NK-92 (cell line): Measurements from ENCODE around the gene CLIC6.

Experiments used
- DNase-seq: peaks from one replicate; lab custom pipeline; 2025; ENCODE audit not compliant: unreplicated experiment; lab: John Stamatoyannopoulos, UW

Gene CLIC6

DNA sequence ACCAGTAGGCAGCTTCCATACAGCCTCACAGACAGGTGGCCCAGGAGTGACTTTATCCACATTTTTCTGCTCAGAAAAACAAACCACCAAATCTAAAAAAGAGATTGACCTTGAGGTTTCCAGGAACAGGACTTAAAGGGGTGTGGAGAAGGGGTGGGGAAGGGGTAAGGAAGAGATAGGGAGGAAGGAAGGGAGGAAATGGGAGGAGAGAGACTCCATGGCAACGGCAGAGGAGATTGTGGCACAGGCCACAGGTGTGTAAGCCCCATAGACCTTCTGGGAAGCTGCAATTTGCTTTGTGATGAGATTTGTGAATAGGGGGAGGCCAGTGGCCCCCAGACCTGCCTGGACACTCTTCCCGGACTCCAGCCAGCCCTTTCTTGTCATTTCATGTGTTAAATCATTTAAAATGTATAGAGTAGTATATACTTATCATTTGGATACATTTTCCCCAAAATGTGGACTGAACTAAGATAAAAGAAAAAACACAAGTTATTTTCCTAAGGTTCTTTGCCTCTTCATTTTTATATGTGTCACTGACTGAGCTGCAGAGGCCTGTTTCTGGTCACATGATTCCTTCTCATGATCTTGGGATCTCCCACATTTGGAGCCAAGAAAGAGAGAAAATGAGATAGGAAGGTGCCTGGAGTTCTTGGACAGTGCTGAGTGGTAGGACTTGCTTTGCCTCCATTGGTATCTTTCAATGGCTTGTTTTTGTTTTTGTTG, 55.5 kb downstream of the CLIC6 start:
- DNase-seq: no peak

DNA sequence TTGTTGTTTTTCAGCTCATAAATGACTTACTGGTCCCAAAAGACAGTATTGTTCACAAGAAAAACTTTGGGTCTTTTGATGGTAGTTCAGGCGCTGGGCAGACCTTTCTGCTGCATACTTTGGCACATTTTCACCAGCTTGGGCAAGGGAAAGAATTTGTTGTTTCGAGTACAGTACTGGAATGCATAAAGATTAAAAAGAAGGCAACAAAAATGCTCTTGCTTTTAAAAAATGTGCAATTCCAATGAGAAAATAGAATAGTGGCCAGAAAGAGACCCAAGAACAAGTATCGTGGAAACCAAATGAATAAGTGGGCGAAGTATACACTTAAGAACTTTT, 56.0 kb downstream of the CLIC6 start:
- no peak for DNase-seq

DNA sequence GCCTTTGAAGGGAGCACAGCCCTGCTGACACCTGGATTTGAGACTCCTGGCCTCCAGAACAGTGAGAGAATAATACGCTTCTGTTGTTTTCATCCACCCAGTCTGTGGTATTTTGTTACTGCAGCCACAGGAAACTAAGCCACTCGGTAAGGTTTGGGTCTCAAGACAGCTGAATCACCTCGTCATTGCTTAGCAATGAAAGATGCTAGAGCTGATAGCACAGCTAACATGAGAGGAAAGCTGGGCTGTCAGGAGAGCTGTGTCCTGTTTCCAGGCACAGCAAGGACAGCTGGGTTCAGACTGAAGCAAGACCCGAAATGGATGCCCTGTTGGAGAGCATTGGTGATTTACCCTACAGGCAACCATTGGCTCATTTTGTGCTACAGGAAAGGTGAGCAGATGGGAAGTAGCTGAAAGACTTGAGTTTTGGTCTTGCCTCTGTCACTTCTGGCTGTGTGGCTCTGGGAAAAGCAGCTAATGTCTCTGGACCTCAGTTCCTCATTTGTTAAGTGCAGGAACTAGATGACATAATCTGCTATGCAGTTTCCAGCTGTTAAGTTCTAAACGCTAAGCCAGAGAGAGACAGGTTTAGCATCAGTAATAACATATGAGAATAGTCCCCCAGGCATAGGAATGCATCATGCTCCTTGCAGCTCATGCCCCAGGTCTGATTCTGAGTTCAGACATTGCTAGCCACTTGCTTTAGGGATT, 58.0 kb downstream of the CLIC6 start:
- no peak for DNase-seq

DNA sequence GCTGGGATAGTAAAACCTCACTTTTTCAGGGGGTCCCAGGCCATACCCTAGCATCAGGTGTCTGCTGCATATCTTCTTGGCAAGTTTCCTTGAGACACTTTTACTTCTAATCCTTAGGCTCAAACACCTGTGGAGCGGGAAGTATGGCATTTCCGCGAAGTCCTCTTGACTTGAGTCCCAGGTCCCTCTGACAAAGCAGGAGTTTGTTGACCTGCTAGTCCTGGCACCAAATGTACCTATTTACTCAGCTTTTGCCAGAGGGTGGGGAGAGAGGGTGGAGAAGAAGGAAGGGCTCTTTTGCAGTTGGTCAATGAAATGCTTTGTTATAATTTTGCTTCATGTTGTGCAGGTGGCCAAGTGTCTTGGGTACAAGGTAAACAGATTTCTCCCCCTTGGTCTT, 59.7 kb downstream of the CLIC6 start:
- DNase-seq: no peak

DNA sequence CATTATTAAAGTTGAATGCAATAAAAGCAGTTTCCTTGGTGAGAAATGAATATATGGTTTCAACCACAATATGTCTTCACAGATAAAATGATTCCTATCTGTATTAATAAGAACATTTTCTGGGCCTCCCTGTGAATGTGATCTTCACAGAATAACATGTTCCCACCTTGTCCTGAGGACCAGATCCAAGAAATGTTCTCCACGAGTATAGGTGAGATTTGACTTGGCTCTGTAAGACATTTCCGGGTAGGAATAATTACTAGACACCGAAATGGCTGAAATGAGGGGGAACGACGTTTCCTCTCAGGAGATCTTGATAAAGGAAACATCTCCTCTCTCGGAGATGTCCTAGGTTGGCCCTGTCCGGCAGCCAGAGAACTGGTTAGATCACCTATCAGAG, 61.4 kb downstream of the CLIC6 start:
- DNase-seq: no peak

DNA sequence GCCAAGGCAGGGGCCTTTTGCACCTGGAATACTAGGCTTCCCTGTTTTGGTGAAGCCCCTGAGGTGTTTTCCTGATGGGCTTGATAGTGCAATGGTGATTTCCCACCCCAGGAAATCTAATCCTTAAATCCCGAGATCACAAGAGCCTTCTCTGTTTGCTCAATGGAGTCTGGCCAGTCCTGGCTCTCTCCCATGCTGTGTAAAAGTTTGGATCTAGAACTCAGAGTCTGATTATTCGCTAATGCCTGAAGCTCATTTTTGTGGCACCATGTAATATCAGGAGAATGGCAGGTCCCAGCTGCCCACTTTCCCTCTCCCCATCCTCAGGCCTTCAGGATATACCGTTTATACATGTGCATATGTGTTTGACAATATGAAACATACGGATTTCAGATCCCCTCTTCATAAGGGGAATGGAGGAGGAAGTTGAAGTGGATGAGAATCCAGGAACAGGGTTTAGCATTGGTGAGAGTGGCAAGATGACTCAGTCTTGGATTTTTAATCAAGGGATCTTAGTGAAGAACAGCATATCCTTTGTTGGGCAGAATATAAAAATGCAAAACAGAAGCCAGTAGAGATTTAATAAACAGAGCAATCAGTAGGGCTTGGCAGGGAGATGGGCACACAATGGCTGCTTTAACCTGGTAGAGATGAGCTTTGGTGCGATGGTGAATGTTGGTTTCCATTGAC, 62.1 kb downstream of the CLIC6 start:
- no peak for DNase-seq

DNA sequence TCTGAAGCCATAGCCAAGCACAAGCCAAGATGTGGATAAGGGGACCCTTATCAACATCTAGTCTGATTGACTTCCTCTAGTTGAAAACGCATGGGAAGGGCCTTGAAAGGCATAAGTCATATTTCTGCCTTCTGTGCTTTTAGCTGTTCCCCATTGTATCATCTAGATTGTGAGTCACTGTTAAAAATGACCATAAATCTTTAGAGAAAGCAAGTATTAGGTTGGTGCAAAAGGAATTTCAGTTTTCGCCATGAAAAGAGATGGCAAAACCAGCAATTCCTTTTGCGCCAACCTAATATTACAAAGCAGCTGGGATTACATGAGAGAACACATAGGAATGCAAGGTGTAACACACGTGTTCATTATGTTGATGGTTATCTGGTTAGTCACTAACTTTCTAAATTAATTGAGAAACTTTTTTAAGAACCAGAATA, 63.6 kb downstream of the CLIC6 start:
- DNase-seq: no peak

DNA sequence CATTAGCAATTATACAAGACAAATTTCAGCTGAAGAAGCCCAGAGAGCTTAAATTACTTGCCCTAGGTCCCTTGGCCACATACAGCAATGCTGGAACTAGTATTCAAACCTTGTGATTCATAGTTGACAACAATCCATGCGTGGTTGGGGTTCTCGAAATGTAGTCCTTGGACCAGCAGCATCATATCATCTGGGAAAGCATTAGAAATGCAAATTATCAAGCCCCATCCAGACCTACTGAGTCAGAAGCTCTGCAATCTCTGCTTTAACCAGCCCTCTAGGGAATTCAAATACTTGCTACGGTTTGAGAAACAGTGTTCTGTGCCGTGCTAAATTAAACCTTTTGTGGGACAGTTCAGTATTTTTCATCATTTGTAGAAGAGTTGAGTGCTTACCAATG, 65.1 kb downstream of the CLIC6 start:
- no peak for DNase-seq

DNA sequence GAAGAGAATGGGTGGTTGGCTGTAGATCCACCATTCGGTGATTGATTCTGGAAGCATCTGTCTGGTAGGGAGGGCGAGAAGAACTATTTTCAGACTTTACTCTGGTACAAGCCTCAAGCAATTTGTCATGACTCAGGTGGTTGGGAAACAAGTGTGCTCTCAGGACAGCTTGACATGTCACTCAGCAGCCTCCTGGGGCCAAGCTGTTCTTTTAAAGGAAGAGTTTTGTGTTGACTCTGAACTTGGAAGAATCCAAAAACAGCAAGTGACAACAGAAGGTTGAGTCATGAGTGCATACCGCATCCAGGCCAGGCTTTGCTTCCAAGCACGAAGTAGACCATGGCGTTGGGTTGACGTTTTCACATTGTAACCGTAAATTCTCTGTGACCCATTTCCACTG, 65.9 kb downstream of the CLIC6 start:
- DNase-seq: no peak

DNA sequence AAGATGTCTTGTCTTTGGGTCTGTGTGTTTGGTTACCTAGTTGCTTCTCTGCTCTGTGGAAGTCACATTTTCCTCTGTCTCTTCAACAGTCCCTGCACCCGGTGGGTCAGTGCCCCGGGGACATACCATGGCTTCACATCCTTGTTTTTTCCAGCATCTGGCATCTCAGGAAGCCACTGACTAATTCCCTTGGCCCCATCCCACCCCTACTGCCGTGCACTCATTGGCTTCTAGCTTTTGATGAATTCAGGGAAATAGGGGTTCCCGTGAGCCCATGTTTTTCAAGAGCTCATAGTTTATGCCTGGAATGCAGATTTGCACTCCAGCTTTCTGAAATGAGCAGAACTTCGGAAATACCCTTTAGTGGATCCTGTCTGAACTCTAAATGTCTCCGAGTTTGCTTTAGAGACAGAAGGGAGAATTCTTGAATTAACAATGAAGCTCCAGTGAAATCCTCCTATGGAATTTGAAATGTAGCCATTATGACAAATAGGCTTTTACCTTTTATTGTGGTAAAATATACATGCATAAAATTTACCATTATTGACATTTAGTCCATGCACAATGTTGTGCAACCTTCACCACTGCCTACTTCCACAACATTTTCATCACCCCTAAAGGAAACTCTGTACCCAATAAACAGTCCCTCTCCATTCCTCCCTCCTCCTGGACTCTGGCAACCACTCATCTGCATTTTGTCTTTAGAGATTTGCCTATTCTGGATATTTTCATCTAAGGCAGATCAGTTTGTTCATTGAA, 67.5 kb downstream of the CLIC6 start:
- no peak for DNase-seq

DNA sequence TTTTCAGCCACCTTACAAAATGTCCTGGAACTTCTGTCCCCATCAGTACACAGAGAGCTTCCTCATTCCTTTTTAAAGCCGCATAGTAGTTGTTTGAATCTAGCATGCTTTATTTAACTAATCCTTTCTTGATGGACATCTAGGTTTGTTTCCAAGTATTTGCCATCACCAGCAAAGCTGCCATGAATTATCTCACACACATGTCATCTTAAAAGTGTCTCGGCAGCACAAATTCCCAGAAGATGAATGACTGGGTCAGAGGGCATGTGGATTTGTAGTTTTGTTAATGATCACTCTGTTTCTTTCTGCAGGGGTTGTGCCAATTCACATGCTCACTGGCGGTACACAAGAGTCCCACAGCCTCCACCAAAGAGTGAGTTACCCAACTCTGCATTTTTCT, 68.3 kb downstream of the CLIC6 start:
- DNase-seq: no peak

DNA sequence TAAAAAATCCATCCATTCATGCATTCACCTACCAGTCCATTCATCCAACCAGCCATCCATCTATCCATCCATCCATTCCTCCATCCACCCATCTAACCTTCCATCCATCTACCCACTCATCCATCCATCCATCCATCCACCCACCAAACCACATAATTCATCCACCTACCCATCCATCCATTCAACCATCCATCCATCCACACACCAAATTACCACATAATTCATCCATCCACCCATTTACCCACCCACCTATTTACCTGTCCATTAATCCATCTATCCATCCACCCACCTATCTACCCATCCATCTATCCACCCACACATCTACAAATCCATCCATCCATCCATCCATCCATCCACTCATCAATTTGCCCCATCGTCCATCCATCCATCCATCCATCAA, 71.4 kb downstream of the CLIC6 start:
- DNase-seq: no peak

DNA sequence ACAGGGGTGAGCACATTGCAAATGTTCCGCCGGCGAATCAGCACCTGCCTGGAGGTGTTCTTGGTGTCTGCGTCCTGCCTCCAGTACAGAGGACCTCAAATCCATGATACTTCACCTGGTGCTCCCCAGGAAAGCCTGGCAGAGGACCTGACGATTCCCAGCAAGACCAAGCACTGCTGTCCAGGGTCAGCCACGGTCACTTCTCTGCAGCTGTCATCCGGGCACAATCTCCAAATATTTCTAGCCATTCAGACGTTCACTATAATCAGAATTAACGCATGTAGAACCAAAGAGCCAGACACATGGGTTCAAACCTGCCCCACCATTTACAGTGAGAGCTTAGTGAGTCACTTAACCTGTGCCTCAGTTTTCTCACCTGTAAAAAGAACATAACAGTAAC, 74.5 kb downstream of the CLIC6 start:
- no peak for DNase-seq

DNA sequence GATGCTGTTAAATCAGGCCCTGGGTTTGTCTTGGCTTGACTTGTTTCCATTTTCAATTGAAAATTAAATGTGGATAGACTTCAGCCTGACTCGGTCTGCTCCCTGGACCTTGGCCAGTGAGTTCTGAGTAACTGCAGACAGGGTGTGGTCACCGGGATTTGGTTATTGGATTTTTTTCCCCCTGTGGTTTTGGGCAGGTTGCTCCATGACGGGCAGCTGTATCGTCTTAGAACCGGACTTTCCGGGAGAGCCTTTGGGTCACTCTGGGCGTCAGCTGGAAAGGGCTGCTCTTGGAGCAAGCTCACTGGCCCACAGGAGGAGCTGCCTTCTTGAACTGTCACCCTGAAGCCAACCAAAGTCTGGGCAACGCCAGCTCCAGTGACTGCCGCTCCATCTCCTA, 75.0 kb downstream of the CLIC6 start:
- no peak for DNase-seq

DNA sequence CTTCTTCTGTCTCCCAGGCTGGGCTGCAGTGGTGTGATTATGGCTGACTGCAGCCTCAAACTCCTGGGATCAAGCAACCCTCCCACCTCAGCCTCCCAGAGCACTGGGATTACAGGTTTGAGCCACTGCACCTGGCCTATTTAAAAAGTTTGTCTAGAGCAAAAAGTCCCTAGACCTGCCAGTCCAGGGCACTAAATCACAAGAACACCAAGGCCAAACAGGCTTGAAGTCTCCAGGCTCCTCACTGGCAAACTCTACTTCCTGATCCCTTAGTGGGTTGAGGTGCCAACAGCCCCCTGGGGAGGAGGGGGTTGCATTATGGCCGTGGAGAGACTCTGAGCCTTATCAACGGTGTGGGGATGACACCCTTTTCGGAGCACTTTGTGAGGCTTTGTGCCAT, 76.0 kb downstream of the CLIC6 start:
- no peak for DNase-seq

DNA sequence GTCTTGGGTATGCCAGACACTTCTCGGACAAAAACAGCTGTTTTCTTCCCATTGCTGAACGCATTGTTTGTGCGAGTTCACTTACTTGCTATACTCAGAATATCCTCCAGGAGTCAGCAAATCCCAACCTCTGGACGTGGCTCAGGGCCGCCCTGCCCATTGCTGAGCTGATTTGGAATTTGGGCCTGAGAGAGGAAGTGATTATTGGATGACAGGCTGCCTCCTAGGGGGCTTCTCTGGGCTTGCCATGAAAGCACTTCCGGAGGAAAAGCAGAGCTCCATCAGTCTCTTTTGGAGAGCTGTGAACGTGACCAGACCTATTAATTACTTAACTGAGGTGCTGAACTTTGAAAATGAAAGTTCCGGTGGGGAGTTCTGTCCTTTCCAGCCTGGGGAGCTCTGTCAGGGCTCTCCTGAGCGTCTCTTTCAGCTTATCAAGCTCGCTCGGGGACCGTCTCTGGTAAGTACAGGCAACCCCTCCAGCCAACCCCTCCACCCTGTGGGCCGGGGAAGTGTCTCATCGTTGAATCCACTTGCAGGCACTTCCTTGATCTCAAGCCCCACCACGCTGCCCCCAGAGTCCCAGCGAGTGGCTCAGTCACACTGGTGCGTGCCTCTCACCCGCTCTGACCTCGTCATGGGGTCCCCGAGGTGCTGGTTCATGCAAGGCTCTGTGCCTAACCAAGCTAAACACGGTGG, 76.9 kb downstream of the CLIC6 start:
- DNase-seq: no peak

DNA sequence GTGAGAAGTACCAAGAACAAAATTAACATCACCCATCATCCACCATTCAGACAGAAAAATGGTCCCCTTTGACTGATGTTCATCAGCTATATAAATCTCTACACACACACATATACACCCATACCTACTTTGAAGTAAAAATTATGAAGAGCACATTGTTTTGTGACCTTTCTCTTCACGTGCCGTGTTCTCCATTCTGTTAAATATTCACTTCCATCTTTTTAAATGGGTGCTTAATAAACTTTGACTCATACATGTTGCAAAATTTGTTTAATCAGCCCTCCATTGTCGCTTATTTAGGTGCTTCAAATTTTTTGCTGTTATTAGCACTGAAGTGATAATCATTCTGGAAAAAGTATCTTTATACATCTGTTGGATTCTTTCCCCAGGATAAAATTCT, 80.1 kb downstream of the CLIC6 start:
- DNase-seq: no peak

DNA sequence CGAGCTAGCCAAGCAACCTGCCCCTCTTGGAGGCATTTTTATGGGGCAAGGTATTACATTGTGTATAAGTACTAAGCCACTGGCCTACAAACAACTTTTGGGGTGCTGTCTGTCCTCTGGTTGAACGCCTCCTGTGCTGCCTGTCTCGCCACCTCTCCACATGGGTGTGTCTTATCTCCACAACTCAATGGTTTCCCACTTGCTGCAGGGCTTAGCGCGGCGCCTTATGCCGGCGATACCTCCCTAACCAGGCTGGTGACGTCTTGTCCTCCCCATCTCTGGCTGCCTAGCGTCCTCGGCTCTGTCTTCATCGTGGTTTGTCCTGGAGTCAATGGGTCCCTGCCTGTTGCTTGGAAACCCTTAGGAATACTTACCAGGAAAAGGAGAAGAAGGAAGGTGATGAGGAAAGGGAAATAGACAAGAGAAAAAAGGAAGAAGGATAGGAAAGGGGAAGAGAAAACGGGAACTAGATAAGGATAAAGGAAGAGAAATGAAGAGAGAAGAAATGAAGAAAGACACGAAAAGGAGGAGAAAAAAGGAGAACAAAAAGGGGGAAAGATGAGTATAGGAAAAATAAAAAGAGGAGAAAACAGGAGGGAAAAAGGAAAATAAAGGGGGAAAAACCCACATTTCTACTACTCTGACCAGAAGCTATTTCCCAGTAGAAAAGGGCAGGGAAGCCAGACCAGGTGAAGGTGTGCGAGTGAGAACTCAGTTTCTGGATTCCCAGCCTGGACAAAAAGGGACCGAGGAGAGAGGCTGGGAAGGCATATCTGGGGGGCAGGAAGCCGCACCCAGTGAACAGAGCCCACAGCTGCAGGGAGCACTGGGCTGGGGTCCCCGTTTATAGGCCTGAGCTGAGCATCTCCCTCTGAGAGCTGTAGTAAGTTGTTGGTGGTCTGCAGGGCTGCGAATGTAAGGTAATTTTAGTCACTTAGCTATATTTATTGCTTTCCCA, 86.2 kb downstream of the CLIC6 start:
- no peak for DNase-seq

DNA sequence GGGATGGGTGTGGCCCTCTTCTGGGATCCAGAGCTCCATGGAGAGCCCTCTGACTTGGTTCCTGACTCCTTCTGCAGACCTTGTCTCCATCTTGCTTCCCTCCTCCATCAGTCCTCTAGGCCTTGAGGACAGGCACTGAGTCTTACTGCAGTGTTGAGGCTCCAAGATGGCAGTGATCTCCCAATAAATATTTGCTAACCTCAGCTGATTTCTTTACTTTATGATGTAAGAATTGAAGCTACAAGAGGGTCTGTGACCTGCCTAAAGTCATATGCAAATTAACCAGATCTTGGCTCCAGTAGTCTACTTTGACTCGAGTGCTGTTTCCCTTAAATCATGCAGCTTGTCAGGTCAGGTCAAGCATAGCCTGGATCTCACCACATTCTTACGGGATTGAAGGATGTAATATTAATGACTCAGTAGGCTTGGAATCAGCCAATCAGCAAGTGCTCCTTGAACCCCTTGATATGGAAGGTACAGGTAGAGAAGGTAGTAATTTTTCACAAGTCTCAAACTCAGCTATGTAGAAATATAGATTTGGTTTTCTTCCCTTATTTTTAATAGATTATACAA, 93.0 kb downstream of the CLIC6 start:
- DNase-seq: no peak

DNA sequence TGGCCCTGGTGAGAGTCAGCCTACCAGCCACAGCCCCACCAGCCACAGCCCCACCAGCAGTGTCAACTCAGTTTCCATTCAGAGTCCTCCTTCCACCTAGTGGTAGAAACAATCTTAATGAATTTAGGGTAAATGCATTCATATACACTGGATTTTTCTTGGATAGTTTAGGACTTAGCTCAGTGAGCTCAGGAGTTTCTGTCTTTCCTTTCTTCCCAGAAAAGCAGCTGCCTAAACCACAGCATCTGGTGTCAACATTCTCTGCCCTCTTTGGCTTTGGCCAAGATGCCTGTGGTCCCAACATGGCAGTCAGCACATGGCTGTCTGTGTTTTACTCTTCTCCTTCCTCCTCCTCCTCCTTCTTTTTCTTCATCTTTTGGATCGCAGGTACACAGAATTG, 94.0 kb downstream of the CLIC6 start:
- no peak for DNase-seq
